ENCODE data around the gene ESYT1. TPM values are rescaled to one million over a fixed set of nuclear protein-coding genes. Genes with fewer than 3 reads are reported as not detected.

The ESYT1 gene
- total and polyA plus RNA-seq, 10 of the 15 experiments (the other 5 are each of a cell fraction or from before 2014, with no cell fraction given), result 47.5 to 120 (median 87.1) TPM

GRCh38 chr12:56116267-56117081 lies 11.6 kb upstream of the ESYT1 start, which contains the start of gene RPL41 (continued):
- no peak for TF ChIP-seq ZNF592 (IDR thresholded peaks at IDR 0.05)
- peak; percentile 100 for TF ChIP-seq POLR2AphosphoS5 (IDR thresholded peaks at IDR 0.05; ENCODE audit: low read length)
- no peak for TF ChIP-seq RFX5 (IDR thresholded peaks at IDR 0.05; ENCODE audit: low read depth, low read length)
- 0 out of 2 replicates have a peak, but pooled peaks have one; percentile 13 for TF ChIP-seq PAX5 (IDR thresholded peaks at IDR 0.05; ENCODE audit: borderline replicate concordance, low read depth, low read length)
- TF ChIP-seq REST (IDR thresholded peaks at IDR 0.05; ENCODE audit: low read depth, low read length), result no peak
- peak; percentile 44 for TF ChIP-seq E4F1 (IDR thresholded peaks at IDR 0.05; ENCODE audit: borderline replicate concordance, partially characterized antibody)
- TF ChIP-seq CBX3 (IDR thresholded peaks at IDR 0.05; ENCODE audit: borderline replicate concordance, low read depth), result no peak
- peak; percentile 95 for TF ChIP-seq CREM (IDR thresholded peaks at IDR 0.05; ENCODE audit: low read depth)
- no peak for TF ChIP-seq ZNF622 (IDR thresholded peaks at IDR 0.05)
- TF ChIP-seq GATAD2B (conservative IDR thresholded peaks at IDR 0.05; ENCODE audit: low read depth), result peak; percentile 50; the same call in 1 of the 2 replicates
- TF ChIP-seq NR2C1 (IDR thresholded peaks at IDR 0.05), result peak; percentile 94
- TF ChIP-seq SPI1 (IDR thresholded peaks at IDR 0.05; ENCODE audit: borderline replicate concordance, insufficient read depth, low read depth, low read length), result peak; percentile 77
- TF ChIP-seq USF1 (IDR thresholded peaks at IDR 0.05; ENCODE audit: borderline replicate concordance, extremely low read length, insufficient read depth, low read depth, low read length), result no peak
- TF ChIP-seq TCF12 (IDR thresholded peaks at IDR 0.05; ENCODE audit: low read depth, low read length), result peak; percentile 84; the same call in 1 of the 2 replicates
- TF ChIP-seq MLLT1 (IDR thresholded peaks at IDR 0.05), result peak; percentile 82
- TF ChIP-seq ESRRA (IDR thresholded peaks at IDR 0.05; ENCODE audit: low read length), result no peak
